ENCODE results near the gene PREP. TPM values are rescaled to one million over a fixed set of nuclear protein-coding genes. Genes with fewer than 3 reads are reported as not detected.
"Not testable (repeated sequence)": the region's sequence is repeated elsewhere in the genome, so short reads cannot be mapped to it uniquely, and the experiment has no call there.

The PREP gene
- total RNA-seq, 2 donors from 2014 or later: 99.9 to 113 TPM

DNA sequence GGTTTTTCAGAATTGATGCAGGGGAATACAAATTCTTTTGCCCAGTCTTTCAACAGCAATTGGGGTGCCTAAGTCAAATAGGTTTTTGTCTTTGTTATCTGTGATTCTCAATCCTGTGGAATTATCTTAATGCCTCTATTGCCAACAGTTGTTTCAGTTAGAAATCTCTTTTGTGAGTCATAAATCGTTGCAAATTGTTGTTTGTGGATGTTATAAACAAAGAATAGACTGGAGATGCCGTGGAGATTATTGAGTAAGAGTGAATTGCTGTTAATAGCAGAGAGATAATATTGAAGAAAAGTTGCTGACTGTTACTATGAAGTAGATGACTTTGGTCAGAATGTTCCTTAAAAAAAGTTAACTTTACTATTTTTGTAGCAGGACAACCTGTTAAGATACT is 159.4 kb downstream of the PREP start:
- TF ChIP-seq, protein P1, sequence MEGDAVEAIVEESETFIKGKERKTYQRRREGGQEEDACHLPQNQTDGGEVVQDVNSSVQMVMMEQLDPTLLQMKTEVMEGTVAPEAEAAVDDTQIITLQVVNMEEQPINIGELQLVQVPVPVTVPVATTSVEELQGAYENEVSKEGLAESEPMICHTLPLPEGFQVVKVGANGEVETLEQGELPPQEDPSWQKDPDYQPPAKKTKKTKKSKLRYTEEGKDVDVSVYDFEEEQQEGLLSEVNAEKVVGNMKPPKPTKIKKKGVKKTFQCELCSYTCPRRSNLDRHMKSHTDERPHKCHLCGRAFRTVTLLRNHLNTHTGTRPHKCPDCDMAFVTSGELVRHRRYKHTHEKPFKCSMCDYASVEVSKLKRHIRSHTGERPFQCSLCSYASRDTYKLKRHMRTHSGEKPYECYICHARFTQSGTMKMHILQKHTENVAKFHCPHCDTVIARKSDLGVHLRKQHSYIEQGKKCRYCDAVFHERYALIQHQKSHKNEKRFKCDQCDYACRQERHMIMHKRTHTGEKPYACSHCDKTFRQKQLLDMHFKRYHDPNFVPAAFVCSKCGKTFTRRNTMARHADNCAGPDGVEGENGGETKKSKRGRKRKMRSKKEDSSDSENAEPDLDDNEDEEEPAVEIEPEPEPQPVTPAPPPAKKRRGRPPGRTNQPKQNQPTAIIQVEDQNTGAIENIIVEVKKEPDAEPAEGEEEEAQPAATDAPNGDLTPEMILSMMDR (IDR thresholded peaks at IDR 0.05): no peak

DNA sequence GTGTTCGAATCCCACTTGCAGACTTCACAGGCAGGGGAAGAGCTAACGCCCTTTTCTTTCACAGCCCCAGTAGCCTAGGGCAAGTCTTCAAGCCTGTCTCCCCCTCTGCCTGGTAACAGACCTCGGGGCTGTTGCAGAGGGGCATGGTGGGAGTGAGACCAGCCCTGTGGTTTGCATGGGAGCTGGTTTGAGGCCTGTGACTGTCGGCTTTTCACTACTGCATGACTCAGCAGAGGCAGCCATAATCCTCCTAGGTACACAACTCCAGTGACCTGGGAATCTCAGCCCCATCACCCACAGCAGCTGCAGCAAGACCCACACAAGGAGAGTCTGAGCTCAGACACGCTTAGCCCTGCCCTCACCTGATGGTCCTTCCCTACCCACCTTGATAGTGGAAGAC is 167.7 kb downstream of the PREP start:
- no peak overlapping the region for H3K27ac ChIP-seq
- H3K4me1 ChIP-seq: no peaks in the 10 kb centered on the region
- DNase-seq: no peak
- no peaks in the 10 kb centered on the region for H3K36me3 ChIP-seq
- TF ChIP-seq, protein P1 (IDR thresholded peaks at IDR 0.05): no peak
- no peak overlapping the region for H3K4me3 ChIP-seq
- H3K27me3 ChIP-seq: no peaks in the 10 kb centered on the region
- no peak overlapping the region for H3K9ac ChIP-seq (ENCODE audit: low read depth in 2 of 2, low read length in 2 of 2)
- intact Hi-C loops (cut with DNase I): no loop called here
- H3K9me3 ChIP-seq: no peaks in the 10 kb centered on the region

More for the DNA sequence above, 159.4 kb downstream of the PREP start:
- Histone ChIP-seq H3K4me1 (no peaks in the 10 kb centered on the region), H3K27ac (no peak overlapping the region), H3K36me3 (no peaks in the 10 kb centered on the region), H3K4me3 (no peak overlapping the region), H3K9ac (ENCODE audit: low read depth in 2 of 2, low read length in 2 of 2) (no peak overlapping the region), H3K9me3 (no peaks in the 10 kb centered on the region), H3K27me3 (no peaks in the 10 kb centered on the region)
- DNase-seq: no peak
- intact Hi-C loops (cut with DNase I): no loop called here

GRCh38 chr6:105231771-105232170 is 171.1 kb downstream of the PREP start:
- intact Hi-C loops (cut with DNase I); H3K36me3 ChIP-seq; H3K4me1 ChIP-seq; H3K27me3 ChIP-seq; H3K4me3 ChIP-seq; H3K9me3 ChIP-seq; H3K27ac ChIP-seq; H3K9ac ChIP-seq (ENCODE audit: low read depth in 2 of 2, low read length in 2 of 2); DNase-seq: not testable (repeated sequence)

Other genes starting within 250 kb of the PREP start
- gene POPDC3, start 223.1 kb downstream of the PREP start, total RNA-seq: under 1 TPM in 1 of 2 donors, not detected in 1; 0.24 TPM

Measured in colonic mucosa (tissue), 4 donors.